H1 (cell line): ENCODE measurements around the gene IKZF5. TPM values are rescaled to one million over a fixed set of nuclear protein-coding genes. Genes with fewer than 3 reads are reported as not detected.

Experiments used
- CTCF ChIA-PET: fragments of 300-600 bp; sonication (Branson Sonifier 250); formaldehyde crosslinking; loops from one replicate; lab custom pipeline; 2021; ENCODE audit not compliant: partially characterized antibody; lab: Charles Lee
- POLR2A ChIA-PET: fragments of 300-600 bp; sonication (Branson Sonifier 250); formaldehyde crosslinking; loops from one replicate; lab custom pipeline; 2021; ENCODE audit warnings: inconsistent platforms; ENCODE audit not compliant: partially characterized antibody; lab: Charles Lee
- DNase-seq, 2 experiments: peaks; one replicate each; pipeline versions ENCODE4 v3.0.0 to v3.0.0-alpha.2; 2010 to 2022; ENCODE audit warnings: low spot score in 2 of 2, low read depth in 1 of 2, mixed read lengths in 1 of 2
- FAIRE-seq: peaks from 2 replicates; lab custom pipeline; 2011; peaks lifted over from hg19 to GRCh38; lab: Jason Lieb, UNC
- H2AFZ ChIP-seq: 2 replicates; pipeline ENCODE4 v1.8.1; 2012; ENCODE audit warnings: low read length, inconsistent platforms
- H2AK5ac ChIP-seq: 2 replicates; pipeline ENCODE4 v1.6.1; 2013; ENCODE audit warnings: low read depth, low read length
- H2BK120ac ChIP-seq: replicated peaks from 2 replicates; pipeline ENCODE3; 2013; ENCODE audit warnings: low read depth, low read length, inconsistent platforms
- H2BK12ac ChIP-seq: 2 replicates; pipeline ENCODE4 v1.6.1; 2013; ENCODE audit warnings: low read depth, low read length
- H2BK15ac ChIP-seq: 2 replicates; pipeline ENCODE4 v1.6.1; 2013; ENCODE audit warnings: low read length
- H2BK20ac ChIP-seq: 2 replicates; pipeline ENCODE4 v1.6.1; 2013; ENCODE audit warnings: low read length
- H2BK5ac ChIP-seq: 2 replicates; pipeline ENCODE4 v1.6.1; 2013; ENCODE audit warnings: low read depth, low read length
- H3K14ac ChIP-seq: 2 replicates; pipeline ENCODE4 v1.6.1; 2013; ENCODE audit warnings: inconsistent platforms; ENCODE audit not compliant: insufficient read length
- H3K18ac ChIP-seq: 2 replicates; pipeline ENCODE4 v1.6.1; 2013; ENCODE audit warnings: low read length; ENCODE audit errors: extremely low read depth
- H3K23ac ChIP-seq: 2 replicates; pipeline ENCODE4 v1.6.1; 2013; ENCODE audit warnings: inconsistent platforms; ENCODE audit not compliant: insufficient read length
- H3K23me2 ChIP-seq: 2 replicates; pipeline ENCODE4 v1.6.1; 2013; ENCODE audit warnings: low read depth, low read length
- H3K27ac ChIP-seq: 2 replicates; pipeline ENCODE4 v1.6.1; 2011; ENCODE audit warnings: low read depth, low read length, inconsistent platforms
- H3K27me3 ChIP-seq, 4 experiments: replicated peaks in 1 of 4; 1 replicate in 1 of 4; 2 replicates in 3 of 4; pipeline versions ENCODE4 v1.6.1 to v1.8.1; 2011 to 2013; ENCODE audit warnings: low read length in 3 of 4, mild to moderate bottlenecking in 3 of 4, inconsistent platforms in 2 of 4, mixed read lengths in 2 of 4, moderate library complexity in 1 of 4; ENCODE audit not compliant: control insufficient read depth in 3 of 4, insufficient read depth in 3 of 4; ENCODE audit errors: extremely low read depth in 1 of 4
- H3K36me3 ChIP-seq, 4 experiments: 2 replicates each; pipeline versions ENCODE4 v1.6.1 to v1.8.1; 2011 to 2013; ENCODE audit warnings: mild to moderate bottlenecking in 4 of 4, low read length in 3 of 4, moderate library complexity in 2 of 4, control low read depth in 1 of 4, inconsistent platforms in 1 of 4; ENCODE audit not compliant: insufficient read depth in 4 of 4, control insufficient read depth in 2 of 4
- H3K4ac ChIP-seq: replicated peaks from 2 replicates; pipeline ENCODE3; 2013; ENCODE audit warnings: low read length, low read depth, mixed read lengths, inconsistent platforms; ENCODE audit not compliant: insufficient read length
- H3K4me1 ChIP-seq, 4 experiments: replicated peaks in 1 of 4; 1 replicate in 1 of 4; 2 replicates in 3 of 4; pipeline versions ENCODE4 v1.6.1 to v1.8.1; 2011 to 2013; ENCODE audit warnings: low read length in 3 of 4, inconsistent platforms in 2 of 4, mixed read lengths in 1 of 4; ENCODE audit not compliant: insufficient read depth in 4 of 4, control insufficient read depth in 3 of 4
- H3K4me2 ChIP-seq, 2 experiments: 2 replicates each; pipeline versions ENCODE4 v1.6.1 to v1.8.1; 2011 to 2013; ENCODE audit warnings: low read depth in 2 of 2, low read length in 2 of 2, control low read depth in 1 of 2, inconsistent platforms in 1 of 2, mild to moderate bottlenecking in 1 of 2; ENCODE audit not compliant: insufficient read depth in 1 of 2
- H3K4me3 ChIP-seq, 4 experiments: fragments of 200-600, 300-600 bp in 1 of 4; sonication (generic), shearing (Covaris generic), sonication (Bioruptor Twin) in 1 of 4; 2 replicates each; pipeline versions ENCODE4 v1.5.1 to v1.8.1; 2011 to 2016; ENCODE audit warnings: low read length in 4 of 4, low read depth in 3 of 4, control low read depth in 2 of 4, inconsistent platforms in 2 of 4, mild to moderate bottlenecking in 2 of 4, mixed read lengths in 1 of 4, moderate library complexity in 1 of 4; ENCODE audit not compliant: insufficient read depth in 2 of 4; ENCODE audit errors: extremely low read depth in 1 of 4
- H3K56ac ChIP-seq: replicated peaks from 2 replicates; pipeline ENCODE3; 2013; ENCODE audit warnings: low read depth, mild to moderate bottlenecking, mixed read lengths, low read length, inconsistent platforms; ENCODE audit not compliant: insufficient read length
- H3K79me1 ChIP-seq: 2 replicates; pipeline ENCODE4 v1.6.1; 2013; ENCODE audit warnings: low read depth, low read length, control low read depth
- H3K79me2 ChIP-seq, 2 experiments: 2 replicates each; pipeline versions ENCODE4 v1.6.1 to v1.8.1; 2012 to 2013; ENCODE audit warnings: low read length in 2 of 2, mild to moderate bottlenecking in 2 of 2, inconsistent platforms in 1 of 2; ENCODE audit not compliant: insufficient read depth in 2 of 2, control insufficient read depth in 1 of 2
- H3K9ac ChIP-seq, 4 experiments: replicated peaks in 1 of 4; 1 replicate in 1 of 4; 2 replicates in 3 of 4; pipeline versions ENCODE4 v1.6.1 to v1.8.1; 2011 to 2013; ENCODE audit warnings: low read depth in 3 of 4, low read length in 3 of 4, control low read depth in 2 of 4, mild to moderate bottlenecking in 2 of 4, moderate library complexity in 2 of 4, inconsistent platforms in 1 of 4; ENCODE audit errors: extremely low read depth in 1 of 4
- H3K9me3 ChIP-seq, 2 experiments: 2 replicates each; pipeline versions ENCODE4 v1.6.1 to v1.8.1; 2012 to 2013; ENCODE audit warnings: mild to moderate bottlenecking in 2 of 2, moderate library complexity in 2 of 2, control low read depth in 1 of 2, inconsistent platforms in 1 of 2, low read depth in 1 of 2, low read length in 1 of 2, mixed read lengths in 1 of 2; ENCODE audit not compliant: insufficient read depth in 2 of 2
- H4K20me1 ChIP-seq, 2 experiments: replicated peaks in 1 of 2; 2 replicates each; pipeline versions ENCODE3 to v1.8.1; 2011 to 2013; ENCODE audit warnings: inconsistent platforms in 2 of 2, low read length in 2 of 2, mild to moderate bottlenecking in 1 of 2; ENCODE audit not compliant: insufficient read depth in 2 of 2, control insufficient read depth in 1 of 2
- H4K5ac ChIP-seq: 2 replicates; pipeline ENCODE4 v1.6.1; 2013; ENCODE audit warnings: low read length, low read depth, mixed read lengths, inconsistent platforms; ENCODE audit not compliant: insufficient read length
- H4K8ac ChIP-seq: 2 replicates; pipeline ENCODE4 v1.8.0; 2013; ENCODE audit warnings: mild to moderate bottlenecking, moderate library complexity, low read length, inconsistent platforms; ENCODE audit not compliant: insufficient read depth; ENCODE audit errors: extremely low read depth
- H4K91ac ChIP-seq: replicated peaks from 2 replicates; pipeline ENCODE3; 2013; ENCODE audit warnings: low read length, mixed read lengths, inconsistent platforms; ENCODE audit not compliant: insufficient read length
- CTCF ChIP-seq, 3 experiments: IDR thresholded peaks; 1 replicate in 2 of 3; 2 replicates in 1 of 3; pipeline versions ENCODE4 v1.5.1 to v1.6.1; 2011; ENCODE audit warnings: low read length in 3 of 3, mild to moderate bottlenecking in 3 of 3, inconsistent platforms in 2 of 3, low read depth in 1 of 3, moderate library complexity in 1 of 3; ENCODE audit not compliant: insufficient read depth in 1 of 3; ENCODE audit errors: control extremely low read depth in 1 of 3
- GABPA ChIP-seq: IDR thresholded peaks from 2 replicates; pipeline ENCODE4 v1.6.1; 2011; ENCODE audit warnings: mild to moderate bottlenecking, low read length, moderate library complexity, borderline replicate concordance; ENCODE audit not compliant: insufficient read depth
- KDM4A ChIP-seq: IDR thresholded peaks from one replicate; pipeline ENCODE4 v1.7.1; 2012; ENCODE audit warnings: low read depth, mild to moderate bottlenecking, moderate library complexity, low read length, inconsistent platforms; ENCODE audit not compliant: severe bottlenecking
- KDM5A ChIP-seq: fragments of 200-600 bp; IDR thresholded peaks from 2 replicates; pipeline ENCODE4 v1.7.1; 2012; ENCODE audit warnings: mild to moderate bottlenecking, low read length, inconsistent platforms, mixed read lengths
- POLR2A ChIP-seq, 2 experiments: IDR thresholded peaks; 1 replicate in 1 of 2; 2 replicates in 1 of 2; pipeline ENCODE4 v1.6.1; 2011; ENCODE audit warnings: low read depth in 2 of 2, low read length in 2 of 2, mild to moderate bottlenecking in 2 of 2; ENCODE audit errors: control extremely low read depth in 1 of 2
- POU5F1 ChIP-seq: IDR thresholded peaks from 2 replicates; pipeline ENCODE4 v1.6.1; 2011; ENCODE audit warnings: low read depth, mild to moderate bottlenecking, low read length, moderate library complexity
- RFX5 ChIP-seq: IDR thresholded peaks from 2 replicates; pipeline ENCODE4 v1.6.1; 2011; ENCODE audit warnings: low read depth, low read length, improper control_type of control experiment, borderline replicate concordance
- USF2 ChIP-seq: IDR thresholded peaks from 2 replicates; pipeline ENCODE4 v1.6.1; 2011; ENCODE audit warnings: low read length, improper control_type of control experiment
- ZNF274 ChIP-seq: IDR thresholded peaks from 2 replicates; pipeline ENCODE4 v1.7.0; 2012; ENCODE audit warnings: low read length, borderline replicate concordance; ENCODE audit errors: extremely low read depth
- WGBS, 2 experiments: shearing (Covaris generic) in 1 of 2; methylation state at CpG; one replicate each; pipeline versions ENCODE4 v1.1.6 to v1.1.7; 2013 to 2015; ENCODE audit warnings: low lambda C conversion rate in 2 of 2, mixed read lengths in 2 of 2, inconsistent platforms in 1 of 2, low coverage in 1 of 2, missing lambda C conversion rate in 1 of 2; ENCODE audit not compliant: insufficient replicate concordance in 2 of 2, insufficient coverage in 1 of 2, insufficient read length in 1 of 2; ENCODE audit errors: extremely low coverage in 1 of 2, missing lambda C conversion rate in 1 of 2; 5-methylcytosine and 5-hydroxymethylcytosine counted together
- polyA plus RNA-seq, 7 experiments: library from polyadenylated mRNA; depleted of rRNA in 3 of 7; stranded (reverse) in 5 of 7; unstranded in 2 of 7; fragments of >200 nt in 5 of 7; fragments of 200-250 nt in 2 of 7; gene quantifications; 1 replicate in 5 of 7; 2 replicates in 1 of 7; 4 replicates in 1 of 7; pipeline versions ENCODE4 v1.2.1 to v1.2.3, GENCODE V29; 2011 to 2013; ENCODE audit warnings: missing spikeins in 2 of 7, mixed read lengths in 2 of 7
- total RNA-seq: library from RNA; stranded (reverse); fragmentation: NEBNext Ultra II Directional; extraction: Animal tissue kit (Norgen Biotek cat#: 25700); gene quantifications from 2 replicates; pipeline ENCODE4 v1.2.1, GENCODE V29; 2021

Gene IKZF5
- total and polyA plus RNA-seq, 2 of the 8 experiments (the other 6 are each of a cell fraction or from before 2014, with no cell fraction given), result 5.2 to 15.3 TPM

- H2AFZ ChIP-seq, result no peak overlapping the region
- no peak overlapping the region for H2BK120ac ChIP-seq
- no peaks in the 10 kb centered on the region for H3K36me3 ChIP-seq
- no peak overlapping the region for H2BK20ac ChIP-seq
- TF ChIP-seq POLR2A (IDR thresholded peaks at IDR 0.05; ENCODE audit: control extremely low read depth in 1 of 2, low read depth in 2 of 2, low read length in 2 of 2) (no peak), CTCF (IDR thresholded peaks at IDR 0.05; ENCODE audit: control extremely low read depth in 1 of 3, insufficient read depth in 1 of 3, low read depth in 1 of 3, low read length in 3 of 3) (no peak), GABPA (no peak), ZNF274 (no peak), KDM5A (no peak), KDM4A (no peak), USF2 (no peak), POU5F1 (no peak), RFX5 (no peak)
- H2BK15ac ChIP-seq, result no peak overlapping the region
- H3K27ac ChIP-seq, result no peak overlapping the region
- H3K4ac ChIP-seq, result no peak overlapping the region
- H3K23me2 ChIP-seq, result no peaks in the 10 kb centered on the region
- no peak overlapping the region for H3K23ac ChIP-seq
- no peak overlapping the region for H4K5ac ChIP-seq
- no peak overlapping the region for H3K4me2 ChIP-seq
- no peaks in the 10 kb centered on the region; a peak in 2 of 7 replicates for H3K27me3 ChIP-seq
- no peaks in the 10 kb centered on the region for H3K79me2 ChIP-seq
- H2BK5ac ChIP-seq, result no peak overlapping the region
- no peak overlapping the region for H4K91ac ChIP-seq
- H4K8ac ChIP-seq, result no peak overlapping the region
- peaks cover 0 to 8% (median 0%) of the 10 kb centered on the region in 4 experiments; a peak in 1 of 7 replicates for H3K4me1 ChIP-seq
- no peak overlapping the region for H3K9ac ChIP-seq
- H3K4me3 ChIP-seq, result no peak overlapping the region
- H2BK12ac ChIP-seq, result no peak overlapping the region
- no peak overlapping the region for H3K18ac ChIP-seq
- FAIRE-seq (no peak), DNase-seq (no peak)
- no peaks in the 10 kb centered on the region for H3K79me1 ChIP-seq
- no peak overlapping the region for H2AK5ac ChIP-seq
- no peak overlapping the region for H3K14ac ChIP-seq
- 46% methylated on average over 1 of the region's 1 CpG; no CpG with 5 or more reads in 1 of the 2 experiments for WGBS, 2 experiments
- CTCF ChIA-PET, result interaction anchor here (1.6 kb wide), 1 partner anchor 12 kb away, joined by 4 read pairs; no protein-coding TSS in a partner anchor
- POLR2A ChIA-PET, result no interaction called here
- no peak overlapping the region for H3K56ac ChIP-seq
- H3K9me3 ChIP-seq, result no peaks in the 10 kb centered on the region
- H4K20me1 ChIP-seq, result peaks cover 0 to 2% of the 10 kb centered on the region in 2 experiments
Measured at GRCh38 chr10:123026302-123026701, 17.7 kb upstream of the IKZF5 start.
